ENCODE data around the gene JAKMIP2.

- TF ChIP-seq CTCF (conservative IDR thresholded peaks at IDR 0.05 in 1 of 2, IDR thresholded peaks at IDR 0.05 in 1 of 2; ENCODE audit: low read depth in 1 of 2, low read length in 2 of 2), result no peak
- TF ChIP-seq EZH2 (IDR thresholded peaks at IDR 0.05; ENCODE audit: low read length, missing control alignments), result no peak
Measured at GRCh38 chr5:147740864-147741263, 41.7 kb downstream of the JAKMIP2 start.
